GM12878 (cell line): ENCODE measurements around the gene PEX11A. TPM values are rescaled to one million over a fixed set of nuclear protein-coding genes. Genes with fewer than 3 reads are reported as not detected.

Source experiments
- ATAC-seq: fragments of 200-7000 bp; cut with Tn5 transposase; 3 replicates; pipeline ENCODE4 v1.9.1; 2020; ENCODE audit warnings: mild to moderate bottlenecking, moderate library complexity
- BruUV-seq: library from RNA; stranded (reverse); fragments of 400-500 nt; replicated peaks from 2 replicates; lab custom pipeline; 2021; lab: Mats Ljungman, UMichigan
- CTCF ChIA-PET: fragments of 300-600 bp; sonication (Branson Sonifier 250); formaldehyde crosslinking; extraction: SDS; loops from one replicate; lab custom pipeline; 2021; ENCODE audit warnings: inconsistent platforms; lab: Yijun Ruan, JAX
- POLR2A ChIA-PET: fragments of 350-600 bp; formaldehyde crosslinking; extraction: SDS; loops from one replicate; lab custom pipeline; 2021; ENCODE audit warnings: inconsistent platforms; lab: Charles Lee
- RAD21 ChIA-PET: fragments of 300-600 bp; sonication (Branson Sonifier 250); formaldehyde crosslinking; loops from one replicate; lab custom pipeline; 2023; ENCODE audit warnings: antibody characterized with exemption; ENCODE audit not compliant: unreplicated experiment; lab: Charles Lee
- SMC1A ChIA-PET: fragments of 300-600 bp; sonication (Branson Sonifier 250); formaldehyde crosslinking; loops from one replicate; lab custom pipeline; 2023; ENCODE audit not compliant: unreplicated experiment, uncharacterized antibody; lab: Charles Lee
- DNase-seq: peaks from one replicate; pipeline ENCODE4 v3.0.0-alpha.2; 2011; ENCODE audit warnings: low read depth, low spot score
- FAIRE-seq: peaks from 3 replicates; lab custom pipeline; 2011; peaks lifted over from hg19 to GRCh38; lab: Jason Lieb, UNC
- H2AFZ ChIP-seq: 2 replicates; pipeline ENCODE4 v1.6.0; 2011; ENCODE audit warnings: low read depth, low read length, control low read depth; ENCODE audit not compliant: control insufficient read depth
- H3K27ac ChIP-seq: 2 replicates; pipeline ENCODE4 v1.5.1; 2011; ENCODE audit warnings: control low read depth; ENCODE audit not compliant: control insufficient read depth, insufficient read depth
- H3K27me3 ChIP-seq, 2 experiments: replicated peaks in 1 of 2; 2 replicates each; pipeline versions ENCODE4 v1.6.0 to v1.6.1; 2011; ENCODE audit warnings: low read length in 1 of 2; ENCODE audit not compliant: control insufficient read depth in 2 of 2, insufficient read depth in 2 of 2
- H3K36me3 ChIP-seq, 2 experiments: 2 replicates each; pipeline ENCODE4 v1.5.1; 2011; ENCODE audit warnings: low read length in 1 of 2; ENCODE audit not compliant: control insufficient read depth in 2 of 2, insufficient read depth in 2 of 2
- H3K4me1 ChIP-seq: 2 replicates; pipeline ENCODE4 v1.6.1; 2011; ENCODE audit warnings: mild to moderate bottlenecking, low read length, moderate library complexity, mixed read lengths; ENCODE audit not compliant: control insufficient read depth, insufficient read depth
- H3K4me2 ChIP-seq: 2 replicates; pipeline ENCODE4 v1.6.0; 2011; ENCODE audit warnings: control low read depth; ENCODE audit not compliant: control insufficient read depth, insufficient read depth
- H3K4me3 ChIP-seq: fragments of 200-600 bp; sonication (generic); 2 replicates; pipeline ENCODE4 v1.5.1; 2016
- H3K79me2 ChIP-seq: 2 replicates; pipeline ENCODE4 v1.6.0; 2011; ENCODE audit warnings: low read length; ENCODE audit not compliant: control insufficient read depth, insufficient read depth
- H3K9ac ChIP-seq: 2 replicates; pipeline ENCODE4 v1.8.0; 2011; ENCODE audit warnings: low read length, control low read depth, mixed read lengths; ENCODE audit not compliant: control insufficient read depth, insufficient read depth
- H3K9me3 ChIP-seq: replicated peaks from 3 replicates; pipeline ENCODE4 v1.5.1; 2011; ENCODE audit warnings: mild to moderate bottlenecking, low read length; ENCODE audit not compliant: control insufficient read depth, insufficient read depth
- H4K20me1 ChIP-seq: 2 replicates; pipeline ENCODE4 v1.6.0; 2011; ENCODE audit not compliant: control insufficient read depth, insufficient read depth
- FOS ChIP-seq: IDR thresholded peaks from 3 replicates; pipeline ENCODE4 v1.6.1; 2011; ENCODE audit warnings: borderline replicate concordance; ENCODE audit not compliant: insufficient read length; ENCODE audit errors: extremely low read depth
- HCFC1 ChIP-seq: fragments of 150-350 bp; IDR thresholded peaks from 2 replicates; pipeline ENCODE4 v1.6.1; 2014; ENCODE audit warnings: low read length
- HDAC2 ChIP-seq: fragments of 200-600 bp; sonication (generic); IDR thresholded peaks from 2 replicates; pipeline ENCODE4 v1.6.1; 2017
- HDAC6 ChIP-seq: fragments of 200-600 bp; sonication (generic); IDR thresholded peaks from one replicate; pipeline ENCODE4 v1.8.0; 2017; ENCODE audit warnings: antibody characterized with exemption; ENCODE audit not compliant: unreplicated experiment
- KAT2A ChIP-seq: conservative IDR thresholded peaks from 2 replicates; pipeline ENCODE4 v1.6.1; 2011; ENCODE audit warnings: low read depth, low read length; ENCODE audit not compliant: control insufficient read depth
- MYC ChIP-seq: IDR thresholded peaks from 2 replicates; pipeline ENCODE4 v1.6.1; 2011; ENCODE audit warnings: mild to moderate bottlenecking, low read length, moderate library complexity, inconsistent platforms; ENCODE audit not compliant: insufficient read depth, insufficient replicate concordance, insufficient read length, severe bottlenecking
- NFXL1 ChIP-seq: fragments of 450-650 bp; IDR thresholded peaks from 2 replicates; pipeline ENCODE4 v1.6.1; 2017; ENCODE audit warnings: antibody characterized with exemption, mild to moderate bottlenecking, borderline replicate concordance
- NR2C2 ChIP-seq: IDR thresholded peaks from 2 replicates; pipeline ENCODE4 v1.6.1; 2011; ENCODE audit warnings: borderline replicate concordance, low read depth; ENCODE audit not compliant: control insufficient read depth, insufficient read length
- PAX8 ChIP-seq: fragments of 450-650 bp; IDR thresholded peaks from 2 replicates; pipeline ENCODE4 v1.6.1; 2017; ENCODE audit warnings: mild to moderate bottlenecking, moderate library complexity
- RAD21 ChIP-seq: IDR thresholded peaks from 2 replicates; pipeline ENCODE4 v1.6.1; 2011; ENCODE audit warnings: mild to moderate bottlenecking, low read depth, low read length, moderate library complexity; ENCODE audit not compliant: insufficient read depth
- SPI1 ChIP-seq: IDR thresholded peaks from 2 replicates; pipeline ENCODE4 v1.6.1; 2011; ENCODE audit warnings: low read depth, mild to moderate bottlenecking, low read length, moderate library complexity, borderline replicate concordance; ENCODE audit not compliant: insufficient read depth
- SREBF1 ChIP-seq: IDR thresholded peaks from 2 replicates; pipeline ENCODE4 v1.6.1; 2012; ENCODE audit warnings: mild to moderate bottlenecking, low read length
- TAF1 ChIP-seq: IDR thresholded peaks from 2 replicates; pipeline ENCODE4 v1.6.1; 2011; ENCODE audit warnings: mild to moderate bottlenecking, low read depth, low read length, borderline replicate concordance
- TCF3 ChIP-seq: IDR thresholded peaks from 2 replicates; pipeline ENCODE4 v1.6.1; 2012; ENCODE audit warnings: low read depth, mild to moderate bottlenecking, low read length, borderline replicate concordance; ENCODE audit not compliant: insufficient read depth
- WGBS: methylation state at CpG from one replicate; pipeline ENCODE4 v1.1.6; 2016; ENCODE audit warnings: low lambda C conversion rate; ENCODE audit not compliant: insufficient replicate concordance, insufficient coverage; ENCODE audit errors: missing lambda C conversion rate; 5-methylcytosine and 5-hydroxymethylcytosine counted together
- in situ Hi-C: fragments of 300-500 bp; cut with MboI; formaldehyde crosslinking; loops from 9 replicates; pipeline ENCODE4 v1.14.3; 2018; ENCODE audit warnings: mixed read lengths
- intact Hi-C: fragments of 100-400 bp; cut with micrococcal nuclease; formaldehyde crosslinking; loops from one replicate; pipeline ENCODE4 v1.14.2; 2022; ENCODE audit not compliant: unreplicated experiment
- polyA plus RNA-seq, 11 experiments: library from polyadenylated mRNA; depleted of rRNA in 4 of 11; unstranded in 6 of 11; stranded (reverse) in 5 of 11; fragments of >200 nt; fragmentation: Nextera tagmentation in 4 of 11; fragmentation: Illumina TruSeq in 1 of 11; extraction: Ambion mirVana in 4 of 11; extraction: Trizol in 1 of 11; gene quantifications; 1 replicate in 1 of 11; 2 replicates in 10 of 11; pipeline versions ENCODE4 v1.2.1 to v1.2.3, GENCODE V29; 2011 to 2016; ENCODE audit warnings: inconsistent platforms in 2 of 11, missing spikeins in 2 of 11, low read depth in 1 of 11
- total RNA-seq, 4 experiments: library from RNA; depleted of rRNA in 3 of 4; stranded (reverse); fragments of >200 nt in 3 of 4; fragmentation: Illumina TruSeq in 1 of 4; extraction: Trizol in 1 of 4; gene quantifications; 2 replicates each; pipeline versions ENCODE4 v1.2.1 to v1.2.3, GENCODE V29; 2013 to 2021
- TF ChIP-seq, protein P1 (sequence below): fragments of 450-650 bp; IDR thresholded peaks from 2 replicates; pipeline ENCODE4 v1.6.1; 2016; ENCODE audit warnings: mild to moderate bottlenecking, moderate library complexity, borderline replicate concordance

The PEX11A gene
- total and polyA plus RNA-seq, 10 of the 15 experiments (the other 5 are each of a cell fraction or from before 2014, with no cell fraction given), result 1.4 to 2.8 (median 2.0) TPM

DNA sequence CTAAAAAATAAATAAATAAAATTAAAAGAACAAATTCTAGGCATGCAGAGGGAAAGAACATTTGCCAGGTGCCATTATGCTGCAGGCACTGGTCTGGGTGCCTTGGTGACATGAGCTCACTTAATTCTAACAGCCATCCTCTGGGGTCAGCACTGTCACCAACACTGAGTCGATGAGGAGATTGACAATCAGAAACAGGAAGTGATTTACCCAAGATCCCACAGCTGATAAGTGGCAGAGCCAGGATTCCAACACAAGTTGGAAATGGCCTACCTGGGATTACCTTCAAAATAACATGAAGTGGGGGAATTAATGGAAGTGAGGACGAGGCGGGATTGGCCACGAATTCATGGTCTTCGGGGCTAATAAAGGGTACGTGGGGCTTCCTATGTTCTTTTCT is 14.9 kb downstream of the PEX11A start:
- DNase-seq (no peak), FAIRE-seq (no peak), ATAC-seq (no peak)
- ChIA-PET RAD21 (no interaction called here), SMC1A (no interaction called here), CTCF (interaction anchor here (0.6 kb wide), 1 partner anchor 498 kb away, joined by 3 read pairs; no protein-coding TSS in a partner anchor), POLR2A (no interaction called here)
- Histone ChIP-seq H3K9me3 (no peaks in the 10 kb centered on the region), H3K9ac (no peak overlapping the region), H4K20me1 (no peaks in the 10 kb centered on the region), H3K4me1 (no peaks in the 10 kb centered on the region), H3K27ac (no peak overlapping the region), H3K4me2 (no peak overlapping the region), H3K4me3 (no peak overlapping the region), H2AFZ (no peak overlapping the region), H3K27me3 (no peaks in the 10 kb centered on the region), H3K79me2 (no peaks in the 10 kb centered on the region), H3K36me3 (no peaks in the 10 kb centered on the region)
- TF ChIP-seq SPI1 (peak; percentile 28; the same call in 1 of the 2 replicates), SREBF1 (no peak), TAF1 (no peak)
- in situ Hi-C loops (no loop called here), intact Hi-C loops (no loop called here)
- BruUV-seq, result no TSS peak
- 72% methylated on average over 6 of the region's 6 CpGs for WGBS

DNA sequence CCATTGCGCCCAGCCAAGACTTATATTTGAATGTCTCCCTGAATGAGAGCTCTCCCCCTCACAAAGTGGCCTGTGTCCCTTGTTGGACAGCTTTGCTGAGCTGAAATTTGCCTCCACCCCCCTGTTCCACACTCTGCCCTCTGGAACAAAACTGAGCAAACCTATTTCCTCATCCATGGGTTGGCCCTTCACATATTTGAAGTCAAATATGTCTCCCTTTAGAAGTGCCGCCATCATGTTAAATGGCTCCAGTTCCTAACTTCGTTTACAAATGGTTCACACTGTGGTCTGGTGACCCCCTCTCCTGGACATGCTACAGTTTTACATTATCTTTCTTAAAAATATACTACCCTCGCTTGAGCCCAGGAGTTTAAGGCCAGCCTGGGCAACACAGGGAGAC is 16.0 kb downstream of the PEX11A start:
- H3K27me3 ChIP-seq, result no peaks in the 10 kb centered on the region
- no peaks in the 10 kb centered on the region for H3K79me2 ChIP-seq
- no peaks in the 10 kb centered on the region for H3K9me3 ChIP-seq
- no peak for DNase-seq
- no peaks in the 10 kb centered on the region for H3K4me1 ChIP-seq
- no peak overlapping the region for H3K27ac ChIP-seq
- no peak overlapping the region for H3K4me3 ChIP-seq
- intact Hi-C loops (no loop called here), in situ Hi-C loops (no loop called here)
- WGBS, result 57% methylated on average over 4 of the region's 4 CpGs
- BruUV-seq, result no TSS peak
- H4K20me1 ChIP-seq, result no peaks in the 10 kb centered on the region
- RAD21 ChIA-PET, result no interaction called here
- H3K36me3 ChIP-seq, result no peaks in the 10 kb centered on the region
- SMC1A ChIA-PET, result no interaction called here
- POLR2A ChIA-PET, result no interaction called here
- no peak overlapping the region for H3K4me2 ChIP-seq
- no peak for ATAC-seq
- no peak overlapping the region for H3K9ac ChIP-seq
- CTCF ChIA-PET, result no interaction called here
- FAIRE-seq, result no peak
- no peak overlapping the region for H2AFZ ChIP-seq
- TF ChIP-seq HCFC1 (no peak), TCF3 (no peak), SREBF1 (no peak), RAD21 (no peak), NFXL1 (no peak), FOS (no peak), PAX8 (no peak), KAT2A (no peak), MYC (no peak), NR2C2 (no peak), HDAC2 (no peak), HDAC6 (no peak)
- TF ChIP-seq, protein P1, sequence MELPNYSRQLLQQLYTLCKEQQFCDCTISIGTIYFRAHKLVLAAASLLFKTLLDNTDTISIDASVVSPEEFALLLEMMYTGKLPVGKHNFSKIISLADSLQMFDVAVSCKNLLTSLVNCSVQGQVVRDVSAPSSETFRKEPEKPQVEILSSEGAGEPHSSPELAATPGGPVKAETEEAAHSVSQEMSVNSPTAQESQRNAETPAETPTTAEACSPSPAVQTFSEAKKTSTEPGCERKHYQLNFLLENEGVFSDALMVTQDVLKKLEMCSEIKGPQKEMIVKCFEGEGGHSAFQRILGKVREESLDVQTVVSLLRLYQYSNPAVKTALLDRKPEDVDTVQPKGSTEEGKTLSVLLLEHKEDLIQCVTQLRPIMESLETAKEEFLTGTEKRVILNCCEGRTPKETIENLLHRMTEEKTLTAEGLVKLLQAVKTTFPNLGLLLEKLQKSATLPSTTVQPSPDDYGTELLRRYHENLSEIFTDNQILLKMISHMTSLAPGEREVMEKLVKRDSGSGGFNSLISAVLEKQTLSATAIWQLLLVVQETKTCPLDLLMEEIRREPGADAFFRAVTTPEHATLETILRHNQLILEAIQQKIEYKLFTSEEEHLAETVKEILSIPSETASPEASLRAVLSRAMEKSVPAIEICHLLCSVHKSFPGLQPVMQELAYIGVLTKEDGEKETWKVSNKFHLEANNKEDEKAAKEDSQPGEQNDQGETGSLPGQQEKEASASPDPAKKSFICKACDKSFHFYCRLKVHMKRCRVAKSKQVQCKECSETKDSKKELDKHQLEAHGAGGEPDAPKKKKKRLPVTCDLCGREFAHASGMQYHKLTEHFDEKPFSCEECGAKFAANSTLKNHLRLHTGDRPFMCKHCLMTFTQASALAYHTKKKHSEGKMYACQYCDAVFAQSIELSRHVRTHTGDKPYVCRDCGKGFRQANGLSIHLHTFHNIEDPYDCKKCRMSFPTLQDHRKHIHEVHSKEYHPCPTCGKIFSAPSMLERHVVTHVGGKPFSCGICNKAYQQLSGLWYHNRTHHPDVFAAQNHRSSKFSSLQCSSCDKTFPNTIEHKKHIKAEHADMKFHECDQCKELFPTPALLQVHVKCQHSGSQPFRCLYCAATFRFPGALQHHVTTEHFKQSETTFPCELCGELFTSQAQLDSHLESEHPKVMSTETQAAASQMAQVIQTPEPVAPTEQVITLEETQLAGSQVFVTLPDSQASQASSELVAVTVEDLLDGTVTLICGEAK, result no peak
